GM23338 (cell line): ENCODE data around the gene PRMT1. TPM values are rescaled to one million over a fixed set of nuclear protein-coding genes. Genes with fewer than 3 reads are reported as not detected.

Source experiments
- ATAC-seq: fragments of 200-7000 bp; cut with Tn5 transposase; 3 replicates; pipeline ENCODE4 v1.9.1; 2020
- DNase-seq: peaks from one replicate; pipeline ENCODE4 v3.0.0-alpha.2; 2015; ENCODE audit warnings: low spot score
- H2AFZ ChIP-seq: fragments of 200-600 bp; sonication (generic); 2 replicates; pipeline ENCODE4 v1.8.0; 2016; ENCODE audit warnings: antibody characterized with exemption, mild to moderate bottlenecking, moderate library complexity
- H3F3A ChIP-seq: fragments of 200-600 bp; sonication (generic); replicated peaks from 2 replicates; pipeline ENCODE4 v1.8.0; 2017; ENCODE audit warnings: antibody characterized with exemption, mixed run types, low read depth
- H3K27ac ChIP-seq: fragments of 200-600 bp; sonication (generic); 2 replicates; pipeline ENCODE4 v1.6.1; 2016; ENCODE audit warnings: low read depth
- H3K27me3 ChIP-seq: fragments of 200-600 bp; sonication (generic); 2 replicates; pipeline ENCODE4 v1.8.0; 2016; ENCODE audit warnings: mild to moderate bottlenecking, mixed run types, moderate library complexity; ENCODE audit not compliant: insufficient read depth
- H3K36me3 ChIP-seq: fragments of 200-600 bp; sonication (generic); 2 replicates; pipeline ENCODE4 v1.8.0; 2016; ENCODE audit warnings: mild to moderate bottlenecking; ENCODE audit not compliant: insufficient read depth
- H3K4me1 ChIP-seq: fragments of 200-600 bp; sonication (generic); 2 replicates; pipeline ENCODE4 v1.8.0; 2016; ENCODE audit warnings: mild to moderate bottlenecking, moderate library complexity; ENCODE audit not compliant: insufficient read depth
- H3K4me2 ChIP-seq: fragments of 200-600 bp; sonication (generic); 2 replicates; pipeline ENCODE4 v1.7.1; 2017; ENCODE audit warnings: mixed run types
- H3K4me3 ChIP-seq: fragments of 200-600 bp; sonication (generic); 2 replicates; pipeline ENCODE4 v1.6.1; 2016; ENCODE audit warnings: mixed run types
- H3K79me2 ChIP-seq: fragments of 200-600 bp; sonication (generic); replicated peaks from 2 replicates; pipeline ENCODE4 v1.8.0; 2017; ENCODE audit warnings: mild to moderate bottlenecking; ENCODE audit not compliant: insufficient read depth
- H3K9me2 ChIP-seq: fragments of 200-600 bp; sonication (generic); 2 replicates; pipeline ENCODE4 v1.8.0; 2017; ENCODE audit not compliant: insufficient read depth
- H4K20me1 ChIP-seq: fragments of 200-600 bp; sonication (generic); replicated peaks from 2 replicates; pipeline ENCODE4 v1.8.0; 2017; ENCODE audit warnings: mild to moderate bottlenecking; ENCODE audit not compliant: insufficient read depth
- H3K27ac Mint-ChIP-seq: 2 replicates; pipeline ENCODE4 v1.8.0; 2020; ENCODE audit warnings: inconsistent platforms, mild to moderate bottlenecking, moderate library complexity, mixed read lengths
- H3K27me3 Mint-ChIP-seq: 3 replicates; pipeline ENCODE4 v1.8.0; 2022; ENCODE audit warnings: low read depth, mild to moderate bottlenecking, moderate library complexity, mixed read lengths, inconsistent platforms; ENCODE audit not compliant: insufficient read depth, poor library complexity
- H3K36me3 Mint-ChIP-seq: 3 replicates; pipeline ENCODE4 v1.8.0; 2021; ENCODE audit warnings: low read depth, mild to moderate bottlenecking, inconsistent platforms, moderate library complexity, mixed read lengths
- H3K4me1 Mint-ChIP-seq: 3 replicates; pipeline ENCODE4 v1.8.0; 2020; ENCODE audit warnings: mild to moderate bottlenecking, inconsistent platforms, mixed read lengths
- H3K4me3 Mint-ChIP-seq: 3 replicates; pipeline ENCODE4 v1.8.0; 2021; ENCODE audit warnings: moderate library complexity, mild to moderate bottlenecking, inconsistent platforms, mixed read lengths
- H3K9me3 Mint-ChIP-seq: 3 replicates; pipeline ENCODE4 v1.8.0; 2020; ENCODE audit warnings: moderate library complexity, mild to moderate bottlenecking, inconsistent platforms, mixed read lengths
- CREB1 ChIP-seq: fragments of 250-450 bp; sonication (Bioruptor Pico); IDR thresholded peaks from 2 replicates; pipeline ENCODE4 v1.5.0; 2020; ENCODE audit warnings: low read depth, mild to moderate bottlenecking, moderate library complexity
- EZH2 ChIP-seq: fragments of 200-600 bp; sonication (generic); IDR thresholded peaks from one replicate; pipeline ENCODE4 v1.8.0; 2017; ENCODE audit warnings: antibody characterized with exemption, mild to moderate bottlenecking, low read depth; ENCODE audit not compliant: unreplicated experiment
- JUNB ChIP-seq: IDR thresholded peaks from one replicate; pipeline ENCODE4 v1.6.1; 2016; ENCODE audit warnings: antibody characterized with exemption; ENCODE audit not compliant: unreplicated experiment
- NANOG ChIP-seq: IDR thresholded peaks from 2 replicates; pipeline ENCODE4 v1.6.1; 2016; ENCODE audit warnings: antibody characterized with exemption, borderline replicate concordance
- POLR2AphosphoS5 ChIP-seq: IDR thresholded peaks from 2 replicates; pipeline ENCODE4 v1.6.1; 2016; ENCODE audit warnings: antibody characterized with exemption, low read depth
- STAT1 ChIP-seq: IDR thresholded peaks from one replicate; pipeline ENCODE4 v1.6.1; 2016; ENCODE audit warnings: antibody characterized with exemption; ENCODE audit not compliant: unreplicated experiment
- ZNF114 ChIP-seq: fragments of 250-450 bp; sonication (Bioruptor Pico); IDR thresholded peaks from 2 replicates; pipeline ENCODE4 v1.5.0; 2020; ENCODE audit warnings: mild to moderate bottlenecking, moderate library complexity
- ZNF331 ChIP-seq: fragments of 250-450 bp; sonication (Bioruptor Pico); IDR thresholded peaks from 2 replicates; pipeline ENCODE4 v1.5.0; 2020; ENCODE audit warnings: low read depth, mild to moderate bottlenecking, moderate library complexity
- long read RNA-seq: library from polyadenylated mRNA; unstranded; transcript quantifications from one replicate; pipeline ENCODE4 v2.0.0, GENCODE V29; 2020; ENCODE audit not compliant: unreplicated experiment
- polyA plus RNA-seq: library from polyadenylated mRNA; unstranded; fragments of >200 nt; fragmentation: Nextera tagmentation; extraction: Ambion mirVana; gene quantifications from 2 replicates; pipeline ENCODE4 v1.2.1, GENCODE V29; 2016
- total RNA-seq: library from RNA; depleted of rRNA; stranded (reverse); fragments of >200 nt; shearing (Covaris generic); gene quantifications from 2 replicates; pipeline ENCODE4 v1.2.3, GENCODE V29; 2014; rRNA removed
- TF ChIP-seq, protein P1 (sequence below), 2 experiments: fragments of 200-600 bp in 1 of 2; sonication (generic) in 1 of 2; conservative IDR thresholded peaks; 2 replicates each; pipeline versions ENCODE4 v1.5.1 to v1.6.1; 2016 to 2017; ENCODE audit warnings: antibody characterized with exemption in 2 of 2, low read depth in 2 of 2, mild to moderate bottlenecking in 2 of 2, moderate library complexity in 1 of 2
- TF ChIP-seq, protein P2 (sequence below): IDR thresholded peaks from one replicate; pipeline ENCODE4 v1.6.1; 2018; ENCODE audit warnings: antibody characterized with exemption; ENCODE audit not compliant: unreplicated experiment

The PRMT1 gene
- total RNA-seq (700 and 762 TPM in 2 replicates), polyA plus RNA-seq (587 and 590 TPM in 2 replicates)
- long read RNA-seq, transcript PRMT1-202 (11 exons, 1,327 nt), result minor isoform, 32 of 432 reads
- long read RNA-seq, transcript PRMT1-201 (10 exons, 1,393 nt), result major isoform, 347 of 432 reads
- long read RNA-seq, partial matches to known transcripts, result 22 of 432 reads
- long read RNA-seq, other reads (novel, unspliced or antisense), result 31 of 432 reads

DNA sequence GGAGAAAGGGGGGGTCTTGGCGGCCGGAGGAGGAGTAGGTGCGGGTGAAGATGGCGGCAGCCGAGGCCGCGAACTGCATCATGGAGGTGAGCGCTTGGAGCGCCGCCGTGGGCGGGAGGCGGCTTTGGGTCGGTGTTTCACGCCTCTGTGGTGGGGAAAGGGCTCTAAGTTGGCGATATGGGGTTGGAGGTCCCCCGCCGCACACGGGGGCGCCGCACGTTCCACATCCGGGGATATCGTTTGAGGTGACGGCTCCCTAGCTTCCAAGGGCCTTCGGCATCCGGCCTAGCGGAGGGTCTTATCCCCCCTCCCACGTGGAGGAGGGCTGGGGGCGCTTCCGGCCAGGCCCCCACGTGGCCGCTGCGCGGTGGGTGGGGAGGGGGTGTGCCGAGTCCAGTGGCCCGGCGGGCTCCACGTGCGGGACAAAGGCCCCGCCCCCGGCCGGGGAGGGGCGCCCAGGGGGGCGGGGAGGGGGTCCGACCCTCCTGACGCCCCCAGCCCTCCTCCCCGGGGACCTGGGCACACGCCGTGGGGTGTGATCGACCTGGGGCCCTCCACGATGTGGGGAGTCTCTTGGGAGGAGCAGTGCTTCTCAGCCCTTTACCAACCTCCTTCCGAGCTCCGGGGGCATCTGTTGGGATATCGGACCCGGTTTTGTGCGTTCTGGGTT is at the start of gene PRMT1:
TSS of gene PRMT1 (plus strand) at position 41 of the 670 bp plus-strand sequence. CDS start at position 51, 10 bp downstream.
- Histone ChIP-seq H3K27me3 (no peaks in the 10 kb centered on the region), H3K36me3 (peaks cover 20% of the 10 kb centered on the region), H3K9me2 (no peaks in the 10 kb centered on the region), H3K79me2 (peaks cover 50% of the 10 kb centered on the region), H2AFZ (no peak within 1 kb of the TSS), H4K20me1 (peaks cover 29% of the 10 kb centered on the region), H3F3A (peaks cover 38% of the 10 kb centered on the region), H3K4me3 (peak within 1 kb of the TSS; percentile 95), H3K27ac (peak within 1 kb of the TSS; percentile 98), H3K4me2 (peak within 1 kb of the TSS; percentile 84), H3K4me1 (peaks cover 22% of the 10 kb centered on the region)
- TF ChIP-seq, protein P1, sequence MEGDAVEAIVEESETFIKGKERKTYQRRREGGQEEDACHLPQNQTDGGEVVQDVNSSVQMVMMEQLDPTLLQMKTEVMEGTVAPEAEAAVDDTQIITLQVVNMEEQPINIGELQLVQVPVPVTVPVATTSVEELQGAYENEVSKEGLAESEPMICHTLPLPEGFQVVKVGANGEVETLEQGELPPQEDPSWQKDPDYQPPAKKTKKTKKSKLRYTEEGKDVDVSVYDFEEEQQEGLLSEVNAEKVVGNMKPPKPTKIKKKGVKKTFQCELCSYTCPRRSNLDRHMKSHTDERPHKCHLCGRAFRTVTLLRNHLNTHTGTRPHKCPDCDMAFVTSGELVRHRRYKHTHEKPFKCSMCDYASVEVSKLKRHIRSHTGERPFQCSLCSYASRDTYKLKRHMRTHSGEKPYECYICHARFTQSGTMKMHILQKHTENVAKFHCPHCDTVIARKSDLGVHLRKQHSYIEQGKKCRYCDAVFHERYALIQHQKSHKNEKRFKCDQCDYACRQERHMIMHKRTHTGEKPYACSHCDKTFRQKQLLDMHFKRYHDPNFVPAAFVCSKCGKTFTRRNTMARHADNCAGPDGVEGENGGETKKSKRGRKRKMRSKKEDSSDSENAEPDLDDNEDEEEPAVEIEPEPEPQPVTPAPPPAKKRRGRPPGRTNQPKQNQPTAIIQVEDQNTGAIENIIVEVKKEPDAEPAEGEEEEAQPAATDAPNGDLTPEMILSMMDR (conservative IDR thresholded peaks at IDR 0.05; ENCODE audit: low read depth in 2 of 2), result 0 out of 4 replicates have a peak, but pooled peaks of 1 of the 2 experiments have one; percentile 0
- no peak for TF ChIP-seq CREB1 (CRISPR knock-in tag)
- TF ChIP-seq NANOG, result no peak
- peak; percentile 93 for TF ChIP-seq POLR2AphosphoS5
- no peak for TF ChIP-seq ZNF114
- no peak for TF ChIP-seq EZH2
- TF ChIP-seq STAT1, result no peak
- TF ChIP-seq, protein P2, sequence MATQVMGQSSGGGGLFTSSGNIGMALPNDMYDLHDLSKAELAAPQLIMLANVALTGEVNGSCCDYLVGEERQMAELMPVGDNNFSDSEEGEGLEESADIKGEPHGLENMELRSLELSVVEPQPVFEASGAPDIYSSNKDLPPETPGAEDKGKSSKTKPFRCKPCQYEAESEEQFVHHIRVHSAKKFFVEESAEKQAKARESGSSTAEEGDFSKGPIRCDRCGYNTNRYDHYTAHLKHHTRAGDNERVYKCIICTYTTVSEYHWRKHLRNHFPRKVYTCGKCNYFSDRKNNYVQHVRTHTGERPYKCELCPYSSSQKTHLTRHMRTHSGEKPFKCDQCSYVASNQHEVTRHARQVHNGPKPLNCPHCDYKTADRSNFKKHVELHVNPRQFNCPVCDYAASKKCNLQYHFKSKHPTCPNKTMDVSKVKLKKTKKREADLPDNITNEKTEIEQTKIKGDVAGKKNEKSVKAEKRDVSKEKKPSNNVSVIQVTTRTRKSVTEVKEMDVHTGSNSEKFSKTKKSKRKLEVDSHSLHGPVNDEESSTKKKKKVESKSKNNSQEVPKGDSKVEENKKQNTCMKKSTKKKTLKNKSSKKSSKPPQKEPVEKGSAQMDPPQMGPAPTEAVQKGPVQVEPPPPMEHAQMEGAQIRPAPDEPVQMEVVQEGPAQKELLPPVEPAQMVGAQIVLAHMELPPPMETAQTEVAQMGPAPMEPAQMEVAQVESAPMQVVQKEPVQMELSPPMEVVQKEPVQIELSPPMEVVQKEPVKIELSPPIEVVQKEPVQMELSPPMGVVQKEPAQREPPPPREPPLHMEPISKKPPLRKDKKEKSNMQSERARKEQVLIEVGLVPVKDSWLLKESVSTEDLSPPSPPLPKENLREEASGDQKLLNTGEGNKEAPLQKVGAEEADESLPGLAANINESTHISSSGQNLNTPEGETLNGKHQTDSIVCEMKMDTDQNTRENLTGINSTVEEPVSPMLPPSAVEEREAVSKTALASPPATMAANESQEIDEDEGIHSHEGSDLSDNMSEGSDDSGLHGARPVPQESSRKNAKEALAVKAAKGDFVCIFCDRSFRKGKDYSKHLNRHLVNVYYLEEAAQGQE, result no peak
- TF ChIP-seq ZNF331 (CRISPR knock-in tag), result no peak
- TF ChIP-seq JUNB, result no peak
- H3K4me1 Mint-ChIP-seq, result peaks cover 19% of the 10 kb centered on the region
- ATAC-seq (peak; percentile 9), DNase-seq (peak; percentile 67)
- peak within 1 kb of the TSS; percentile 91 for H3K4me3 Mint-ChIP-seq
- peak within 1 kb of the TSS; percentile 100 for H3K27ac Mint-ChIP-seq
- H3K9me3 Mint-ChIP-seq, result no peaks in the 10 kb centered on the region; the same call in 2 of the 3 replicates
- peaks cover 35% of the 10 kb centered on the region for H3K27me3 Mint-ChIP-seq
- H3K36me3 Mint-ChIP-seq, result peaks cover 28% of the 10 kb centered on the region
